GM10266 (cell line): ENCODE results near the gene MSMB.
A peak's percentile ranks its signal among the peaks of the same experiment; 100 is the strongest.

Source experiments
- DNase-seq: peaks from one replicate; pipeline ENCODE4 v3.0.0; 2012; ENCODE audit errors: extremely low spot score
- CTCF ChIP-seq: IDR thresholded peaks from 2 replicates; pipeline ENCODE4 v1.5.1; 2012; ENCODE audit warnings: mild to moderate bottlenecking, low read depth; ENCODE audit not compliant: control insufficient read depth, insufficient read depth; ENCODE audit errors: missing control alignments

The MSMB gene

GRCh38 chr10:46029461-46030030 lies 16.5 kb downstream of the MSMB start:
- no peak for DNase-seq
- TF ChIP-seq CTCF = no peak

- DNase-seq = peak; percentile 62
- TF ChIP-seq CTCF = peak; percentile 69
Measured at GRCh38 chr10:46028584-46029460, 17.2 kb downstream of the MSMB start.

GRCh38 chr10:46026106-46026505 lies 20.0 kb downstream of the MSMB start:
- no peak for DNase-seq
- no peak for TF ChIP-seq CTCF

DNA sequence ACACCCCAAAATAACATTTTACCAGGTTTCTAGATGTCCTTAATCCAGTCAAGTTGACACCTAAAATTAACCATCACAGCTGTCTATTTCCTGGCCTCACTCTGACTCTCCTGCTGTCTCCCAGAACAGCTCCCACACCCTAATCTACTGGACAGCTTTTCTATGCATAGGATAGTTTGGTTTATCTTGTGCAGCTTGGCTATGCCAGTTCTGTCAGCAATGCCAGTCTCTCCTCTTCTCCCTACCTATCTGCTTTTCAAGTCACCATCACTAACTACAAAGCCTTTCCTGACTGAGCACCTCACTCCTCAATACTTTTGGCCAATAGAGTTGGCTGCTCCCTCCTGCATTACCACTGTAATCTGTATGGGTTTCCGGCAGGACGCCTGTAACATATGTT lies 20.7 kb downstream of the MSMB start:
- no peak for TF ChIP-seq CTCF
- no peak for DNase-seq

- DNase-seq = no peak
- TF ChIP-seq CTCF = no peak
Measured at GRCh38 chr10:46024948-46025347, 21.1 kb downstream of the MSMB start.

DNA sequence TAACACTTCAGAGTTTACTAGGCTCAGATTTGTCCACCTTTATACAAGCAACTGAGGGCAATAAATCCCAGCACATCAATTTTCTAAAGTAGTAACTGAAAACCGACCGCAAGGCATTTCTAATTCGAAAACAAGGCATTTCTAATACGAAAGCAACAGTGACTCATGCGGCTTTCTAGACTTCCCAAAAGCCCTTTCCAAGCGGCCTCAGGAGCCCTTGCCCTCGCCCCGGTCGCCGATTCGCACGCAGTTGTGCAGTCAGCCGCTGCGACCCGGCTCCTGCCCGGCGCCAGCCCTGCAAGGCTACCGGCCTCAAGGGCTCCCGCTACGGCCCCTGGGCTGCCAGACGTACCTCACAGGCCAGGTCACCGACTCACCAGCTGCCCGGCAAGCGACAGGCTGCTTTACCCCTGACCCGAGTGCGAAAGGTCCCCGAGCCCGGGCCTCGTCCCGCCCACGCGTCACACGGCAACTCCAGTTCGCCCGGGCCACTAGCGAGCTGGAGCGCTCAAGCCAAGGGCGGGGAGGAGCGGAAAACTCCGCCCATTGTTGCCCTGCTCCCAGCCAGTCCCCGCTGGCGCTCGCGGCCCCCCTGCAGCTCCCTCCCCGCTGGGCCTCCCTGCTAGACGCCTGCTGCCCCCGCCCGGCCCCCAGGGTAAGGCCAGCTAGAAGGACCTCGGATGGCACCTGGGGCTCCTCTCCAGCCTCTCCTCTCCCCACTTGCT lies 22.9 kb downstream of the MSMB start:
- DNase-seq = peak; percentile 83
- peak; percentile 59 for TF ChIP-seq CTCF

DNA sequence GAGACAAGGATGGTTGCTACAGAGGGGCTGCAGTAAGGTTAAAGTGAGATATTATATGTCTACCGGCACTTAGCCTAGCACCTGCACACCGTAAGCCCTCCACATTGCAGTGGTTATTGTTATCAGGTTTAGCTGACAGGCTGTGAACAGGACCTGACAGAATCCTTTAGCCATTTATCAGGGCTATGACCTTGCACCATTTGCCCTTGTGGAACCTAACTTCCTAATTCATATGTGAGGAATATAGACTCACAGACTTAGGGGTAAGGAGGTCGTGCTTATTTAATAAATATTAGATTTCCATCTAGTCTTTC lies 25.8 kb downstream of the MSMB start:
- no peak for TF ChIP-seq CTCF
- no peak for DNase-seq
